OCI-LY1 (cell line): ENCODE results near the gene NIPSNAP2.

Experiments
- EZH2 ChIP-seq: fragments of 200-600 bp; sonication (generic), shearing (Covaris generic); IDR thresholded peaks from 2 replicates; pipeline ENCODE4 v1.8.0; 2017; ENCODE audit warnings: borderline replicate concordance, mixed run types, mild to moderate bottlenecking, antibody characterized with exemption, low read length, moderate library complexity, mixed read lengths
- TF ChIP-seq, protein P1 (sequence below): fragments of 200-600 bp; sonication (generic), shearing (Covaris generic); IDR thresholded peaks from 2 replicates; pipeline ENCODE4 v1.5.1; 2017; ENCODE audit warnings: mild to moderate bottlenecking, antibody characterized with exemption, low read length, moderate library complexity, mixed read lengths

DNA sequence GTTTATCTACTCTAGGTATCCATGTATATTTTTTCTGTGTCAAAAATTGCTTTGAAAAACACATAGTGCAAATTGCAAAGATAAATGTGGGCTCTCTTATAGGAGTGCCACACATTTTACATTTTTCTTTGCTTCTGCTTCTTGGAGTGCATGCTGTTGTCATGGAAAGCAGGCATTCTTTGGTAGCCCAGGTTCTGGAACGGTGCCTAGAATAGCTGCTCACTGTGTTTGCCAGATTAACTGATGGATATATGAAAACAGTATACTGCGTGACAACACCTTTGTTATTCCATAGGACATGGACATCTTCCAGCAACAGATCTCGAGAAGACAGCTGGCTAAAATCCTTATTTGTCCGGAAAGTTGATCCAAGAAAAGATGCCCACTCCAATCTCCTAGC is 13.4 kb downstream of the NIPSNAP2 start:
- TF ChIP-seq, protein P1, sequence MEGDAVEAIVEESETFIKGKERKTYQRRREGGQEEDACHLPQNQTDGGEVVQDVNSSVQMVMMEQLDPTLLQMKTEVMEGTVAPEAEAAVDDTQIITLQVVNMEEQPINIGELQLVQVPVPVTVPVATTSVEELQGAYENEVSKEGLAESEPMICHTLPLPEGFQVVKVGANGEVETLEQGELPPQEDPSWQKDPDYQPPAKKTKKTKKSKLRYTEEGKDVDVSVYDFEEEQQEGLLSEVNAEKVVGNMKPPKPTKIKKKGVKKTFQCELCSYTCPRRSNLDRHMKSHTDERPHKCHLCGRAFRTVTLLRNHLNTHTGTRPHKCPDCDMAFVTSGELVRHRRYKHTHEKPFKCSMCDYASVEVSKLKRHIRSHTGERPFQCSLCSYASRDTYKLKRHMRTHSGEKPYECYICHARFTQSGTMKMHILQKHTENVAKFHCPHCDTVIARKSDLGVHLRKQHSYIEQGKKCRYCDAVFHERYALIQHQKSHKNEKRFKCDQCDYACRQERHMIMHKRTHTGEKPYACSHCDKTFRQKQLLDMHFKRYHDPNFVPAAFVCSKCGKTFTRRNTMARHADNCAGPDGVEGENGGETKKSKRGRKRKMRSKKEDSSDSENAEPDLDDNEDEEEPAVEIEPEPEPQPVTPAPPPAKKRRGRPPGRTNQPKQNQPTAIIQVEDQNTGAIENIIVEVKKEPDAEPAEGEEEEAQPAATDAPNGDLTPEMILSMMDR, result no peak
- no peak for TF ChIP-seq EZH2
